ENCODE measurements around the gene ZNF541. TPM values are rescaled to one million over a fixed set of nuclear protein-coding genes. Genes with fewer than 3 reads are reported as not detected.

ZNF541 gene
- total RNA-seq, 1 experiment from 2014 or later, result 0.07 TPM

DNA sequence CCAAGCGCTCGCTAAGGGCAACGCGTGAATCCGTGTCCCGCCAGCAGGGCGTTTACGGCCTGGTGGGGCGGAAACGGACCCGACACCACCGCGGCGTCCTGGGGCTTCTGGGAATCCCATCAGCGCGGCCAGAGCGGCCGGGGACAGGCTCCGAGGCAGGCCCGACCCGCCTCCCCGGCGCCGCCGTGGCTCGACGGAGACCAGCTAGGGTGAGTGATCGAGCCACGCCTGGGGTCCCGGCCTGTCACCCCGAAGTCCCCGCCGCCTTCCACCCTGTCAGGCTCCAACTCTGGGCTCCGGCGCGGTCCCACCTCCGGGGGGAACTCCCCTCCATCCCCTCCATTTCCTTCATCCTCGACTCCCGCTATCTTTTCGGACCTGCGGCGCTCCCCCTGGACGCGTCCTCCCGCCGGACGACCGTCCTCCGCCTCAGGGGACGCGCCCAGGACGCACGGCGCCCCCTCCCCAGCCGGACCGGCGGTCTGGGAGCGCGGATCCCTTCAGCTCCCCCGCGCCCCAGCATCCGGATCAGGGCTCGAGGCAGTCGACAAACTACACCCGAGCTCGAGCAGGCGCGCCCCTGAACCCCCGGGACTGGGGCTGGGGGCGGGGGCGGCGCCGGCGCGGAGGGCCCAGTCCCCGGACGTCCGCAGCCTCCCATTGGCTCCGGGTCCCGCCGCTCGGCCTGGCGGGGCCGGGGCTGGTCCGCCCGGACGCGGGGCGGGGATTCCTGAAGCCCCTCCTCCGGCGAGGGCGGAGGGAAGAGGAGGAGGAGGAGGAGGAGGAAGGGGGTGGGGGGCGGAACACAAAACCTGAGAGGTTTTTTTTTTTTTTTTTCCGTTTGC lies 35.3 kb upstream of the ZNF541 start (continued):
- TF ChIP-seq, protein P1, sequence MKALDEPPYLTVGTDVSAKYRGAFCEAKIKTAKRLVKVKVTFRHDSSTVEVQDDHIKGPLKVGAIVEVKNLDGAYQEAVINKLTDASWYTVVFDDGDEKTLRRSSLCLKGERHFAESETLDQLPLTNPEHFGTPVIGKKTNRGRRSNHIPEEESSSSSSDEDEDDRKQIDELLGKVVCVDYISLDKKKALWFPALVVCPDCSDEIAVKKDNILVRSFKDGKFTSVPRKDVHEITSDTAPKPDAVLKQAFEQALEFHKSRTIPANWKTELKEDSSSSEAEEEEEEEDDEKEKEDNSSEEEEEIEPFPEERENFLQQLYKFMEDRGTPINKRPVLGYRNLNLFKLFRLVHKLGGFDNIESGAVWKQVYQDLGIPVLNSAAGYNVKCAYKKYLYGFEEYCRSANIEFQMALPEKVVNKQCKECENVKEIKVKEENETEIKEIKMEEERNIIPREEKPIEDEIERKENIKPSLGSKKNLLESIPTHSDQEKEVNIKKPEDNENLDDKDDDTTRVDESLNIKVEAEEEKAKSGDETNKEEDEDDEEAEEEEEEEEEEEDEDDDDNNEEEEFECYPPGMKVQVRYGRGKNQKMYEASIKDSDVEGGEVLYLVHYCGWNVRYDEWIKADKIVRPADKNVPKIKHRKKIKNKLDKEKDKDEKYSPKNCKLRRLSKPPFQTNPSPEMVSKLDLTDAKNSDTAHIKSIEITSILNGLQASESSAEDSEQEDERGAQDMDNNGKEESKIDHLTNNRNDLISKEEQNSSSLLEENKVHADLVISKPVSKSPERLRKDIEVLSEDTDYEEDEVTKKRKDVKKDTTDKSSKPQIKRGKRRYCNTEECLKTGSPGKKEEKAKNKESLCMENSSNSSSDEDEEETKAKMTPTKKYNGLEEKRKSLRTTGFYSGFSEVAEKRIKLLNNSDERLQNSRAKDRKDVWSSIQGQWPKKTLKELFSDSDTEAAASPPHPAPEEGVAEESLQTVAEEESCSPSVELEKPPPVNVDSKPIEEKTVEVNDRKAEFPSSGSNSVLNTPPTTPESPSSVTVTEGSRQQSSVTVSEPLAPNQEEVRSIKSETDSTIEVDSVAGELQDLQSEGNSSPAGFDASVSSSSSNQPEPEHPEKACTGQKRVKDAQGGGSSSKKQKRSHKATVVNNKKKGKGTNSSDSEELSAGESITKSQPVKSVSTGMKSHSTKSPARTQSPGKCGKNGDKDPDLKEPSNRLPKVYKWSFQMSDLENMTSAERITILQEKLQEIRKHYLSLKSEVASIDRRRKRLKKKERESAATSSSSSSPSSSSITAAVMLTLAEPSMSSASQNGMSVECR (CRISPR knock-in tag; IDR thresholded peaks at IDR 0.05; ENCODE audit: borderline replicate concordance), result peak; percentile 33; the same call in 1 of the 2 replicates
- TF ChIP-seq CREB1 (CRISPR knock-in tag; IDR thresholded peaks at IDR 0.05) (no peak), STAT6 (CRISPR knock-in tag; conservative IDR thresholded peaks at IDR 0.05; ENCODE audit: low read depth) (0 out of 2 replicates have a peak, but pooled peaks have one; percentile 65), ESRRA (CRISPR knock-in tag; IDR thresholded peaks at IDR 0.05; ENCODE audit: borderline replicate concordance) (no peak), IRF1 (CRISPR knock-in tag; IDR thresholded peaks at IDR 0.05) (no peak), HMGXB4 (CRISPR knock-in tag; IDR thresholded peaks at IDR 0.05) (peak; percentile 70), ZBTB43 (CRISPR knock-in tag; IDR thresholded peaks at IDR 0.05) (peak; percentile 45; the same call in 1 of the 2 replicates), ZNF263 (CRISPR knock-in tag; IDR thresholded peaks at IDR 0.05; ENCODE audit: low read depth) (no peak; the same call in 1 of the 2 replicates), SMAD3 (CRISPR knock-in tag; IDR thresholded peaks at IDR 0.05; ENCODE audit: borderline replicate concordance) (no peak; the same call in 1 of the 2 replicates), FOXP1 (CRISPR knock-in tag; IDR thresholded peaks at IDR 0.05; ENCODE audit: borderline replicate concordance) (peak; percentile 69), ZNF317 (CRISPR knock-in tag; IDR thresholded peaks at IDR 0.05; ENCODE audit: borderline replicate concordance, low read depth) (peak; percentile 20; the same call in 1 of the 2 replicates), EMX1 (CRISPR knock-in tag; IDR thresholded peaks at IDR 0.05) (no peak), FOXK1 (CRISPR knock-in tag; IDR thresholded peaks at IDR 0.05) (peak; percentile 55; the same call in 1 of the 2 replicates), ZNF416 (CRISPR knock-in tag; IDR thresholded peaks at IDR 0.05) (0 out of 2 replicates have a peak, but pooled peaks have one; percentile 2), NFYB (CRISPR knock-in tag; conservative IDR thresholded peaks at IDR 0.05; ENCODE audit: low read depth) (peak; percentile 84), E2F5 (CRISPR knock-in tag; IDR thresholded peaks at IDR 0.05) (peak; percentile 76; the same call in 1 of the 2 replicates)
- TF ChIP-seq, protein P2, sequence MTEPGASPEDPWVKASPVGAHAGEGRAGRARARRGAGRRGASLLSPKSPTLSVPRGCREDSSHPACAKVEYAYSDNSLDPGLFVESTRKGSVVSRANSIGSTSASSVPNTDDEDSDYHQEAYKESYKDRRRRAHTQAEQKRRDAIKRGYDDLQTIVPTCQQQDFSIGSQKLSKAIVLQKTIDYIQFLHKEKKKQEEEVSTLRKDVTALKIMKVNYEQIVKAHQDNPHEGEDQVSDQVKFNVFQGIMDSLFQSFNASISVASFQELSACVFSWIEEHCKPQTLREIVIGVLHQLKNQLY (CRISPR knock-in tag; IDR thresholded peaks at IDR 0.05), result no peak
- TF ChIP-seq, protein P3, sequence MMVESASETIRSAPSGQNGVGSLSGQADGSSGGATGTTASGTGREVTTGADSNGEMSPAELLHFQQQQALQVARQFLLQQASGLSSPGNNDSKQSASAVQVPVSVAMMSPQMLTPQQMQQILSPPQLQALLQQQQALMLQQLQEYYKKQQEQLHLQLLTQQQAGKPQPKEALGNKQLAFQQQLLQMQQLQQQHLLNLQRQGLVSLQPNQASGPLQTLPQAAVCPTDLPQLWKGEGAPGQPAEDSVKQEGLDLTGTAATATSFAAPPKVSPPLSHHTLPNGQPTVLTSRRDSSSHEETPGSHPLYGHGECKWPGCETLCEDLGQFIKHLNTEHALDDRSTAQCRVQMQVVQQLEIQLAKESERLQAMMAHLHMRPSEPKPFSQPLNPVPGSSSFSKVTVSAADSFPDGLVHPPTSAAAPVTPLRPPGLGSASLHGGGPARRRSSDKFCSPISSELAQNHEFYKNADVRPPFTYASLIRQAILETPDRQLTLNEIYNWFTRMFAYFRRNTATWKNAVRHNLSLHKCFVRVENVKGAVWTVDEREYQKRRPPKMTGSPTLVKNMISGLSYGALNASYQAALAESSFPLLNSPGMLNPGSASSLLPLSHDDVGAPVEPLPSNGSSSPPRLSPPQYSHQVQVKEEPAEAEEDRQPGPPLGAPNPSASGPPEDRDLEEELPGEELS (CRISPR knock-in tag; IDR thresholded peaks at IDR 0.05), result peak; percentile 79; the same call in 1 of the 2 replicates
